HG03066 (cell line): ENCODE measurements around the gene CCDC33.

Experiments
- ATAC-seq: cut with Tn5 transposase; IDR thresholded peaks from one replicate; pipeline ENCODE4 v1.9.1; 2021; ENCODE audit warnings: low read depth; ENCODE audit not compliant: unreplicated experiment

CCDC33 gene

DNA sequence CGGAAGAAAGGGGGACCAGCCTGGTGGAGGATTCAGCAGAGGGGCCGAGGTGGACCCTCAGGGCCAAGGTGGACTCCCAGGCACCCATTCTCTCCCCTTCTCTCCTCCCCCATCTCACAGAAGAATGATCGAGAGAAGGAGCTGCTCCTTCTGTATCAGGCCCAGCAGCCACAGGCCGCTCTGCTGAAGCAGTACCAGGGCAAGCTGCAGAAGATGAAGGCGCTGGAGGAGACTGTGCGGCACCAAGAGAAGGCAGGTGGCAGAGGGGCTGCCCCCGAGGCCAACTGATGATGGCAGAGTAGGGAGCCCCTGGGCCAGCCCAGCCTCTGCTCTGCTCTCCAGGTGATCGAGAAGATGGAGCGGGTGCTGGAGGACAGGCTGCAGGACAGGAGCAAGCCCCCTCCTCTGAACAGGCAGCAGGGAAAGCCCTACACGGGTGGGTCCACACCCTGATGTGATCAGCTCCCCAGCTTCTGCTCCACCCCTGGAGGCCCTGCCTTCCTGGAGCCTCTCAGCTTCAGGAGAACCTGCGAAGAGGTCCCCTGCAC is 94.8 kb downstream of the CCDC33 start:
- ATAC-seq: no peak

DNA sequence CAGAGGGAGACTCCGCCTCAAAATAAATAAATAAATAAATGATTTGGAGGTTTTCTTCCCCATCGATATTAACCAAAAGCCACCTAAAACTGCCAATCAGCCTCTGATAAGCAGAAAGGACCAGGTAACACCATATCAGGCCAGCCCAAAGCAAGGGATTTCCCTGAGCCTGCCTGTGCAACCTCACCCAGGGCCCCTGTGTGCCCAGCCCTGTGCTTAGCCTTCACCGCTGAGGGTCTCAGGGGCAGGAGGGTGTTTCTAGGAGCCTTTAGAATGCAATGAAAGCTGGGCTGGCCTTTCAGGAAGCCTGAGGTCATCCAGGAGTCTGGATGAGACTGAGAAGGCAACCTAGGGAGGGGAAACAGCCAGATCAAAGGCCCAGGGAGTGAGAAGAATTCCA is 95.9 kb downstream of the CCDC33 start:
- no peak for ATAC-seq

GRCh38 chr15:74332611-74333010 is 96.5 kb downstream of the CCDC33 start:
- no peak for ATAC-seq

GRCh38 chr15:74333093-74333492 is 97.0 kb downstream of the CCDC33 start:
- no peak for ATAC-seq

DNA sequence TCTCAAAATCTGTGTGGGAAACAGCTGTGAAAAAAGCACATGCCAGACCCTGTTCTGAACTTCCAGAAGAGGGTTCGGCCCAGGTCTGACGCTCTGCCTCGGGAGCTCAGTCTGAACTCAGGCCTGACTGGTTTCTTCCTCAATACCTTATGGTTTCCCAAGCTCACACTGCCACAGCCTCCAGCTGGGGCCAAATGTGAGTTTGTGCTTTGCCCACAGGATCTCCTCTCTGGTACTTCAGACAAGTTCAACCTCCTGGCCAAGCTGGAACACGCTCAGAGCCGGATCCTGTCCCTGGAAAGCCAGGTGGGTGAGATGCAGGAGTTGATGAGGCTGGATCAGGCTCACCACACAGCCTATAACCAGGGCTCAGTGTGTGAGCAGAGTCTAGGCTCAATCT is 97.5 kb downstream of the CCDC33 start:
- no peak for ATAC-seq

- ATAC-seq: no peak
Measured at GRCh38 chr15:74334127-74334526, 98.0 kb downstream of the CCDC33 start.

DNA sequence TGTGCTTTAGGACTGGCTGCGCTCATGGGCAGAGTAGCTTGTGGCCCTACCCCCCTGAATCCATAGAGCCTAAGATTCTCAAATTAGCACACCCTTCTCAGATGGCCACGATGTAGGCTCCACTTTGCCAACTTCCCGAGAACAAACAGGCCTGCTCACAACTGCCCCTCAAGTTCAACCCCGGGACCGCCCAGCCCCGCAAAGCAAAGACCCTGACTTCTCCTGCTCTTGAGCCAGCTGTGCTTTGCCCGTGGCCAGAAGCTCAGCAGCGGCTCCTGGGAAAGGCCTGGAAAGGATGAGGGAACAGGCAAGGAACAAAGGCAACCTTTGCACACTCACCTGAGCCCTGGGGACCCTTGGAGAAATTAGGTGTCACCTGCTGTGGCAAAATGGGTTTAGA is 99.3 kb downstream of the CCDC33 start:
- no peak for ATAC-seq

DNA sequence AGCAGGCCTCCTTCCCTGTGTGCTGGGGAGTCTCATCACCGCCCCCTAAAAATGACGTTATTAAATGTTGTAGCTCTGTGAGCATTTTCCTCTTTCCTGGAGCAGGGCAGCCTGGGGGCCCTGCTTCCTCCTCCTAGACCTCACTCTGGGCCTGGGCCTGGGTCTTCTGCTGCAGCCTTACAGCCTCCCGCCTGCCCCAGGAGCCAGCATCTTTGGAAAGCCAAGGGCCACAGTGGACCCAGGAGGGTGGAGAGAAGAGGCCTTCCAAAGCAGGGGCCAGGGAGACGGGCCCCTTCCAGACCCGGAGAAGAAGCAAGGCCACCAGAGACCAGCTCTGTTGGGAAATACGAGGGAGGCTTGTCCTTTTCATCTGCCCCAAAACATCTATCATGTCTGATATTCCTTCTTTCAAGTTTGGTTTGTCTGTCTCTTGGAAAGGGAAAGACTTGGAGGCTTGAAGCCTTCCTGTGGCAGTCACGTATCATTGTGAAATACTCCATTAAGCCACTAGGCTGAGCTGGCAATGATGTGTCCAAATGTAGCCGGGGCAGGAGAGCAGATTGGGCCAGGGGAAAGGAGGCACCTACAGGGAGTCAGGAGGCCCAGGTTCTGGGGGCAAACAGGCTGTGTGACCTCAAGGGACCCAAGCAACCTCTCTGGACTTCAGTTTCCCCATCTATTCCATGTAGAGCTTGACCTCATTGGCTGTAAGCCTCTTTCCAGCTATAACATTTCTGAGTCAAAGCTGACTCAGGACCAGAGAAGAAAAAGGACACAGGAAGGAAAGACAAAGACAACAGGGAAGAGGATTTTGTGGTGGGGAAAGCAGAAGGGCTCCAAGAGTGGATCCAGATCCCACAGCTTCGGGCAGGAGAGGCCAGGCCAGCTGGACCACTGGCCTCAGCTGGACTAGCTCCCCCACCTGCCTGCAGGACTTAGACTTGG is 100.2 kb downstream of the CCDC33 start:
- no peak for ATAC-seq

DNA sequence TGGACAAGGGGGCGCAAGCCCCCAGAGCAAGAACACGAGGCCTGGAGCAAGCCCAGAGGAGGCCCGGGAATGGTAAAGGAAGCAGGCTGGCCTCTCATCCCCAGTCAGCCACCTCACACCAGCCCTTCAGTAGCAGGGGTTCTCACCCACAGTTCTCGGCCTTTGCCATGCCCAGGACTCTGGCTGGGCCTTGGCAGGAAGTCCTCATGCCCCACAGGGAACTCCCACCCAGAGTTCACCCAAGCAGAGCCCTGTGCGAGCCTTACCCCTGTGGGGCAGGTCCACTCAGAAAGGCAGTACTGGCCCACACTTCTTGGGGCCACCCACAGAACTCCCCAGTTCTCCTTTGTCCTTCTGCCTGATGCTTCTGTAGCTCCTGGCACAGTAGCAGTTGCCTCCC is 101.0 kb downstream of the CCDC33 start:
- ATAC-seq: no peak

DNA sequence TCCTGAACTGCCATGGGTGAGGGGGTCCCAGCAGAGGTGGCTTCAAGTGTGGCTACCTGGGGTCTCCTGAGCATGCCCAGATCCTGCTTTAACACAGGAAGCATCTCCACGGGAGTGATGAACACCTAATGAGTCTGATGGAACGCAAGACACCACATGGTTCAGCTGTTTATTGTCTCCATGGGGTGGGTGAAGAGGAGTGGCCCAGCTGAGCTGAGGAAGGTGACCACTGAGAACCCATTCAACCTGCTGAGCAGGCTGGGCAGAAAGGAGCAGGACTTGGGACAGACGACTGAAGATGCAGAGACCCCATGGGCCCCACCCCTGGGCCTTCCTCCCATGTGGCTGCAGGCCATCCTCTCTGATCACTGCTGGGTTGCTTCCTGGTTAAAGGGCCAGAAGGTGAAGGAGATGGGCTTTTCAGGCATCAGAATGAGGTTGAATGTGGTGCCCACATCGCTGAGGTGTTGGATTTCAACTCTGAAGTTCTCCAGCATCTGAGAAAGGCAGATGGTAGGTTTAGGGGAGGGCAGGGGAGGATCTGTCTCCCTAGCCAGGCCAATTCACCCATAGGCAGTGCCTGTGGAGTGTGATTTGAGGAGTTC is 101.6 kb downstream of the CCDC33 start:
- ATAC-seq: no peak

DNA sequence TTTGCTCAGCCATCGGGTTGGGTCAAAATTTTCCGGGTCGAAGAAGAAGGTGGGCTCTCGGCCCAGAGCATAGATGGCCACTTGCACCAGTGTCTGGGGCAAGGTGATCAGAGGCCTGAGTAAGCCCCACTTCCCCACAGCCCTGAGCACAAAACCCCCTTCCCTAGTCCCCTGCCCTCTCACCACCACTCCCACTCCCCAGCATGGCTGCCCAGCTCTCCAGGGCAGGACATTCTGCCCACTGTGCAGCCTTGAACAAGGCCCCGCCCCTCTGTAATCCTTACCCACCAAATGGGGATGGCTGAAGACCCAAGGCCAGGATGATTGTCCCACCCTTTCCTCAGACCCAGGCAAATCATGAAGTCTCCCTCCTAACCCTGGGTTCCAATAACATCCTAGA is 102.5 kb downstream of the CCDC33 start:
- no peak for ATAC-seq

GRCh38 chr15:74339371-74339770 is 103.2 kb downstream of the CCDC33 start:
- ATAC-seq: no peak

- no peak for ATAC-seq
Measured at GRCh38 chr15:74340150-74340549, 104.0 kb downstream of the CCDC33 start.

DNA sequence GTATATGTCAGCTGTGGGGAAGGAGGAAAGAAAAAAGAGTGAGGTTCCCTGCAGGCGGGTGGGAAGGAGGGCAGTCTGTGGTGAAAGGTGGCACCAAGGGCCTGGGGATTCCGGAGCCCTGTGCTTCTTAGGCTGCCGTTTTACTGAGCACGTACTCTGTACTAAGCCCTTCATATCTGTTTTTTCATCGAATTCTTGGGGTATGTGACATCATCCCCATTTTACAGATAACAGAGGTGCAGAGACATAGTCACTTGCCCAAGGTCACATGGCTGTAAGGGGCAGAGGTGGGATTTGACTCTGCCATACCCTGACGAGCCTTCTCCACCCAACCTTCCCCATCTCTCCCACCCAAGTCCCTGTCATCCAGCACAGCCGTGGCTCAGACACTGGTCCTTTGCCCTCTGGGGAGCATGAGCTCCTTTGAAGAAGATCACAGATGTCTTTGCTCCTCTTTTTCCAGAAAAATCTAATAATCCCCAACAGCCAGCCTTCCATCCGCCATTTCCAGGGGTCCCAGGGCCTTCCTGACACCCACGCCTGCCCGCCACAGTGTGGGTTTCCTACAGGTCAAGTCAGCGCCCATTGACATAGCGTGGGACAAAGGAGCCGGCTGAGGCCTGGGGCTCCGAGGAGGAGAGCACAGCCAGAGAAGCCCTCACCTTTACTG is 107.1 kb downstream of the CCDC33 start:
- ATAC-seq: no peak

DNA sequence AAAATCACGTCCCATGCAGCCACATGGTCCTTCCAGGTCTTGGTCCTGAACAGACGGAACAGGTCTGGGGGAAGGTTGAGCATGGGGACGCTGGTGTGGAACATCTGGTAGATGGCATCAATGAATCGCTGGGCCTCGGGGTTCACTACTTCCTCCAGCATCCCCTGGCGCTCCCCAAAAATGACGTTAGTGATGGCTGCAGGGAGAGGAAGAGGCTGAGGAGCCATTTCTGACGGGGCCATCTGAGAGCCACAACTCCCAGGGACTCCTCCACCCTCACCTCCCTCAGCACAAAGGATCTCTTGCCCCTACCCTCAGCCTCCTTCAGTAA is 107.6 kb downstream of the CCDC33 start:
- no peak for ATAC-seq

DNA sequence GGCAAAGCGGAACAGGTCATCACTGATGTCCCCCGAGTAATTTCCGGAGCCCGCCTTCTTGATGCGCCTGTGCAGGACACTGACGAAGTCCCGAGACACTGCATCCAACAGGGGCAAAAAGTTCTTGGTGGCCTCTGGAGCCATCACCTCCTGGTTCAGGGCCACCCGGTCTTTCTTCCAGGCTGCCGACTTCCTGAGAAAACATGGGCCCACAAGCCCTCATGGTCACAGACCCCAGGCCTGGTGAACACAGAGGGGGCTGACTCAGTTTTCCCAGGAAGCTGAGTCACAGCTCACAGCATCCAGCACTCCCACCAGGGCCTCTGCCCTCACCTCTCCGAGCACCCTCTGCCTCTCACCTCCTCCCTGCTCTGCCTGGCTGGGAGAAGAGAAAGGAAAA is 108.9 kb downstream of the CCDC33 start:
- ATAC-seq: no peak

DNA sequence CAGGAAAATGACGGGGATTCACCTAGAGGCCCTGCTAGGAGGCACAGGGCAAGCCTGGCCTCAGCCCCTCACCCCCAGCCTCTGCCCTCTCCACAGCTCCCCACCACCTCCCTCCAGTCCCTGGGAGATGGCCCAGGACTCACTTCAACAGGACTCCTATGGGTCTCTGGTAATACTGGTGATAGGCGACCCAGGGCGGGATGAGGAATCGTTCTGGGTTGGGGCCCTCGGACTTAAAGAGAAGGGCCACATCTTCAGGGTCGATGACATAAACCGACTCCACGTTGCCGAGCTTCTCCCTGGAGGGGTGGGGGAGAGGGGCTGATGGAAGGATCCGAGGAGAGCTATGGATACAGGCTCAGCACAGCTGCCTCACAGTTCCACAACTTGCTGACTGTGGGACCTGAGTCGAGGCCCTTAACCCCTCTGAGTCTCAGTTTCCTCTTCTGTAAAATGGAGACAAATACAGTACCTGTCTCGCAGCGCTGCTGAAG is 111.7 kb downstream of the CCDC33 start:
- no peak for ATAC-seq

GRCh38 chr15:74349241-74349778 is 113.2 kb downstream of the CCDC33 start:
- ATAC-seq: no peak

- ATAC-seq: no peak
Measured at GRCh38 chr15:74350295-74351275, 114.5 kb downstream of the CCDC33 start.

GRCh38 chr15:74351670-74352069 is 115.5 kb downstream of the CCDC33 start:
- ATAC-seq: no peak
